H1 (cell line): ENCODE results near the gene EFNA3. TPM values are rescaled to one million over a fixed set of nuclear protein-coding genes. Genes with fewer than 3 reads are reported as not detected.

Source experiments
- CREB1 ChIP-seq: IDR thresholded peaks from 2 replicates; pipeline ENCODE4 v1.6.1; 2012; ENCODE audit warnings: inconsistent platforms
- FOSL1 ChIP-seq: IDR thresholded peaks from 2 replicates; pipeline ENCODE4 v1.6.1; 2011; ENCODE audit warnings: mild to moderate bottlenecking, low read depth, low read length, moderate library complexity; ENCODE audit not compliant: insufficient read depth
- GTF2F1 ChIP-seq: IDR thresholded peaks from 2 replicates; pipeline ENCODE4 v1.6.1; 2012; ENCODE audit warnings: low read depth, low read length, improper control_type of control experiment, borderline replicate concordance
- RXRA ChIP-seq: IDR thresholded peaks from 2 replicates; pipeline ENCODE4 v1.6.1; 2011; ENCODE audit warnings: low read depth, mild to moderate bottlenecking, low read length, moderate library complexity; ENCODE audit not compliant: insufficient read depth
- SIN3A ChIP-seq, 2 experiments: IDR thresholded peaks in 1 of 2; conservative IDR thresholded peaks in 1 of 2; 2 replicates each; pipeline ENCODE4 v1.6.1; 2011 to 2012; ENCODE audit warnings: low read length in 2 of 2, improper control_type of control experiment in 1 of 2, low read depth in 1 of 2, mild to moderate bottlenecking in 1 of 2
- polyA plus RNA-seq, 7 experiments: library from polyadenylated mRNA; depleted of rRNA in 3 of 7; stranded (reverse) in 5 of 7; unstranded in 2 of 7; fragments of >200 nt in 5 of 7; fragments of 200-250 nt in 2 of 7; gene quantifications; 1 replicate in 5 of 7; 2 replicates in 1 of 7; 4 replicates in 1 of 7; pipeline versions ENCODE4 v1.2.1 to v1.2.3, GENCODE V29; 2011 to 2013; ENCODE audit warnings: missing spikeins in 2 of 7, mixed read lengths in 2 of 7
- total RNA-seq: library from RNA; stranded (reverse); fragmentation: NEBNext Ultra II Directional; extraction: Animal tissue kit (Norgen Biotek cat#: 25700); gene quantifications from 2 replicates; pipeline ENCODE4 v1.2.1, GENCODE V29; 2021
- TF ChIP-seq, protein P1 (sequence below): IDR thresholded peaks from 2 replicates; pipeline ENCODE4 v1.6.1; 2012; ENCODE audit warnings: low read length, inconsistent platforms
- TF ChIP-seq, protein P2 (sequence below): IDR thresholded peaks from 2 replicates; pipeline ENCODE4 v1.6.1; 2011; ENCODE audit warnings: low read depth, mild to moderate bottlenecking, low read length; ENCODE audit not compliant: insufficient read depth
- TF ChIP-seq, protein P3 (sequence below): IDR thresholded peaks from 2 replicates; pipeline ENCODE4 v1.6.1; 2012; ENCODE audit warnings: inconsistent platforms

EFNA3 gene
- total and polyA plus RNA-seq, 2 of the 8 experiments (the other 6 are each of a cell fraction or from before 2014, with no cell fraction given) = 10.8 to 13.8 TPM

DNA sequence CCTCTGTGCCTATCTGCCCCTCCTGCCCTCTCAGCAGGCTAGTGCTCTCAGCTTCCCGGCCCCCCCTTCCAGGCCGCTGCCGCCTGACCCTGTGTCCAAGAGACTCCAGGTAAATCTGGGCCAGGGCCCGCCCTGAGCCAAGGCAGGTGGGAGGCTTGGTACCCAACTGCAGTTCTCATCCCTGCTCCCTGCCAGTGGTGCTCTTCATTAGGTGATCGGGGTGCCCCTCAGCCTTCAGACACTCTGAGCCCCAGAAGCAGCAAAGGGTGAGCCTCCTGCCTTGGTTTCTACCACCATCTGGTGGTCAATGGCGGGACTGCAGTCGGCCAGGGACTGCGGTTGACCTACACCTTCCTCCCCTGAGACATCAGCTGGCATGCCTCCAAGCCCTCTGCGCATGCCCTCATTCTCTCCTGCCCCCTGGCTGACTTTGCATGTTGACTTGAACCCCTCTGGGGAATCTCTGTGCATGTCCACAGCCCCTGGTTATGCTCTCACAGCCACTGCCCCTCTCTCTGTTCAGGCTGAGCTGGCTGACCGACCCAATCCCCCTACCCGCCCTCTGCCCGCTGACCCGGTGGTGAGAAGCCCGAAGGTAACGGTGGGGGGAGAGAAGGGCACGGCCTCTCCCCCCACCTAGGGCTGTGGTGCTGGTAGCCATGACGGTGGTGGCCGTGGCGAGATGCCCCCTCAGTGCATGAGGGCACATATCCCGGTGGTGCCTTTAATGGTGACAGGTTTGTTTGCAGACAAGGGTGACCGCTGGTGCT lies 17.1 kb upstream of the EFNA3 start (continued):
- TF ChIP-seq, protein P1, sequence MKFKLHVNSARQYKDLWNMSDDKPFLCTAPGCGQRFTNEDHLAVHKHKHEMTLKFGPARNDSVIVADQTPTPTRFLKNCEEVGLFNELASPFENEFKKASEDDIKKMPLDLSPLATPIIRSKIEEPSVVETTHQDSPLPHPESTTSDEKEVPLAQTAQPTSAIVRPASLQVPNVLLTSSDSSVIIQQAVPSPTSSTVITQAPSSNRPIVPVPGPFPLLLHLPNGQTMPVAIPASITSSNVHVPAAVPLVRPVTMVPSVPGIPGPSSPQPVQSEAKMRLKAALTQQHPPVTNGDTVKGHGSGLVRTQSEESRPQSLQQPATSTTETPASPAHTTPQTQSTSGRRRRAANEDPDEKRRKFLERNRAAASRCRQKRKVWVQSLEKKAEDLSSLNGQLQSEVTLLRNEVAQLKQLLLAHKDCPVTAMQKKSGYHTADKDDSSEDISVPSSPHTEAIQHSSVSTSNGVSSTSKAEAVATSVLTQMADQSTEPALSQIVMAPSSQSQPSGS = no peak
- TF ChIP-seq, protein P2, sequence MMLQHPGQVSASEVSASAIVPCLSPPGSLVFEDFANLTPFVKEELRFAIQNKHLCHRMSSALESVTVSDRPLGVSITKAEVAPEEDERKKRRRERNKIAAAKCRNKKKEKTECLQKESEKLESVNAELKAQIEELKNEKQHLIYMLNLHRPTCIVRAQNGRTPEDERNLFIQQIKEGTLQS = no peak; the same call in 1 of the 2 replicates
- TF ChIP-seq SIN3A (conservative IDR thresholded peaks at IDR 0.05 in 1 of 2, IDR thresholded peaks at IDR 0.05 in 1 of 2; ENCODE audit: low read depth in 1 of 2, low read length in 2 of 2) (peak; percentile 65 to 85; a peak in 2 of 4 replicates), RXRA (no peak), GTF2F1 (no peak), CREB1 (no peak), FOSL1 (no peak)
- TF ChIP-seq, protein P3, sequence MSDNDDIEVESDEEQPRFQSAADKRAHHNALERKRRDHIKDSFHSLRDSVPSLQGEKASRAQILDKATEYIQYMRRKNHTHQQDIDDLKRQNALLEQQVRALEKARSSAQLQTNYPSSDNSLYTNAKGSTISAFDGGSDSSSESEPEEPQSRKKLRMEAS = 0 out of 2 replicates have a peak, but pooled peaks have one; percentile 29
